Fibroblast of skin of left quadriceps (primary cell): Measurements from ENCODE around the gene DENND2A.
"Not testable (repeated sequence)": the region's sequence is repeated elsewhere in the genome, so short reads cannot be mapped to it uniquely, and the experiment has no call there.

Experiments
- DNase-seq, 2 experiments: peaks; one replicate each; pipeline ENCODE4 v3.0.0-alpha.2; 2013; ENCODE audit warnings: low read depth in 2 of 2

The DENND2A gene

GRCh38 chr7:140646931-140647647 is 6.5 kb upstream of the DENND2A start:
- no peak for DNase-seq

GRCh38 chr7:140645166-140645900 is 4.7 kb upstream of the DENND2A start:
- DNase-seq, result no peak

GRCh38 chr7:140644761-140645160 is 4.1 kb upstream of the DENND2A start:
- DNase-seq, result not testable (repeated sequence)

- DNase-seq, result no peak
These were observed 2.8 kb upstream of the DENND2A start for GRCh38 chr7:140643416-140643815.

GRCh38 chr7:140641524-140642195 is 1.0 kb upstream of the DENND2A start:
- DNase-seq, result no peak

DNA sequence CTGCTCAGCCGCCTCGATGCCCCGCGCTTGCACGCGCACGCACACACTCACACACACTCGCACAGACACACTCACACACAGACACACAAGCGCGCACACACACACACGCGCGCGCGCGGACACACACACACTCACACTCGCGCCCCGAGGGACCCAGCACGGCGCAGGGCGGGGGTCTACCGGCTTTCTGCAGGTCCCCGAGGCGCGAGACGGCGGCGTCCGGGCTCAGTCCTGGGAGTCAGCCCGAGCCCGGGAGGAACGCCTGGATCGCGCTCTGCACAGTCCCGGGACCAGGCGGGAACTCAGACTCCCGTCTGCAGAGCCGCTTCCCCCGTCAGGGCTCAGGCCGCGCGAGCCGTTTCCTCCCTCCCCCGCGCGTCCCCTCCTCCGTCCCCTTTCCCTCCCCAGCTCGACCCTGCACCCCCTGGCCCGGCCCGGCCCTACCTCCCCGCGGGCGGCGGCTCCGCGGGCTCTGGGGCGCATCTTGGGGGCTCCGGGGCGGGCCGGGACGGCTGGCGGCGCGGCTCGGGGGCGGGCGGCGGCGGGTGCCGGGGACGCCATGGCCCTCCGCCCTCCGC is 464 bp downstream of the DENND2A start:
- no peak for DNase-seq

- peak in 1 of 2 experiments; percentile 63 for DNase-seq
These were observed 1.1 kb downstream of the DENND2A start for GRCh38 chr7:140639366-140640053.

DNA sequence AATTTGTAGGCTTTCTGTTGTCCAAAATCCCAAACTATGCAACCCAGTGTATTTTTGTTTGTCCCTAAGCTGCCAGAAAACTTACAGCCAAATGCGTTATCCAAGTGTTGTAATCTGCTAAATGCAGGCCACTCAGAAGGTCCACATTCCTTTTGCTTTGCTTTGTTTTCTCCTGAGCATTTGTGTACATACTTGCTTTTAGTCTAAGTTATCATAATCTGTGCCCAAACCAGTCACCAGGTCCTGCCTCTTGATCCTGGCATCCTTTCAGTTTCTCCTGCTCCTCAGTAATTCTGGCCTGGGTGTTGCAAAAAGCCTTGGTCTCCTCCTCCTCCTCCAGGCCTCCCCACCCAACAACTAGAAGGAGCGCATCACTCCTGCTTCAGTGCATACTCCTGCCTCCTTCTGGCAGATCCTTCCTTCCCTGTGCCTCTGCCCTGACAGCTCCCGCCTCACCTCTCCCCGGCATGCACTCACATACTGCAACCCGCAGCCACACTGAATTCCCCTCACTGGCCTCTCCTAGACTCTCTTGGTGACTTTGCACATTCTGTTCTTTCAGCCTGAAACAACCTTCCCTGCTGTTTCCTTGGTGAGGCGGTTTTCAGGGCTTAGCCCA is 2.3 kb downstream of the DENND2A start:
- no peak for DNase-seq

DNA sequence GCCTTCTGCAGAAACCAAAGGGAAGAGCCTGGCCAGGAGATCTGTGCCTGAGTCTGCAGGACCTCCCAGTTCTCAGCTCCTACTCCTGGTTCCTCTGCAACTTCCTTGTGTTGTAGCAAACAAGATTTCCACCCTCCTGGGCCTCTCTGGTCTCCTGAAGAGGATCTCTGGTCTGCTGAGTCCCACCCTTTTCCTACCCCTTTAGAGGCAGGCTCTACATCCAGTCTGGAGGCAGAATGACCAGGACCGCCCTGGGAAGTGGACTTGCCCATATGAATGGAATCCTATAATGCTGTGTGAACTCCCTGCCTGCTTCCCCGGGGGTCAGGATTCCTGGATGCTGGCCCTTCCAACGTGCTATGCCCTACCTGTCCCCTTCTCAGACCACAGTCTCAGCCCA is 3.2 kb downstream of the DENND2A start:
- DNase-seq, result no peak

- DNase-seq, result no peak
These were observed 4.8 kb downstream of the DENND2A start for GRCh38 chr7:140635816-140636215.

- no peak for DNase-seq
These were observed 5.3 kb downstream of the DENND2A start for GRCh38 chr7:140635345-140635744.

DNA sequence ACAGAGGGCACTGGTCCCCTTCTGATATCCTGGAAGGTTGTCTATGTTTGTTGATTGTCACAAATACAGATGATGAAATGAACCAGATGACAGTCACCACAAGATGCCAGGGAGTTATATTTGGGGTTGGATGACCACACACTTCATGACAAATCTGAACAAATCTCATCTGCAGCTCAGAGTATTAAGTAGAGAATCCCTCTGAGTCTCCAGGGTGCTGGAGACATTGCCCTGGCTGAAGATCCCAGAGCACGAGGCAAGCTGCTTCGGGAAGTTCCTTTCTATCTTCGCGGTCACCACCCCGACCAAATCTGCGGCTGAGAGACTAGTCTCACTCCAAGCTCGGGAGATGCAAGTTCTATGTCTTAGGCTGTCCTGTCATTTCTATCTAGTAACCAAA is 9.0 kb downstream of the DENND2A start:
- no peak for DNase-seq

DNA sequence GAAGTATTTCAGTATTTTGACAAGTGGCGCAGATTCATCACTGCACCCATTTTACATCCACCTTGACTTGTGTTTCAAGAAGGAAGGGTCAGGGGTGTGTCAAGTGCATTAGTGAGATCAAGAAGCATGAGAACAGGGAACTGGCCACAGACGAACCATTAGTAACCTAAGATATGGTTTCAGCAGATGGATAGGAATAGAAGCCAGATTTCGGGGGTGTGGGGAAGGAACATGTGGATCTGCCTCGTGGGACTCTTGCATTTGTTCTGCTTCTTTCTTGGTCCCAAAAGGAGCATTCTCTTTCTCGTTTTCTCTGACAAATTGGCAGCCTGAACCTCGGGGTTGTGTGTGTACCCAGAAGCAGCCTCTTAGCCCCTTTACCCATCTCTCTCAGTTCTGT is 9.6 kb downstream of the DENND2A start:
- DNase-seq, result no peak

DNA sequence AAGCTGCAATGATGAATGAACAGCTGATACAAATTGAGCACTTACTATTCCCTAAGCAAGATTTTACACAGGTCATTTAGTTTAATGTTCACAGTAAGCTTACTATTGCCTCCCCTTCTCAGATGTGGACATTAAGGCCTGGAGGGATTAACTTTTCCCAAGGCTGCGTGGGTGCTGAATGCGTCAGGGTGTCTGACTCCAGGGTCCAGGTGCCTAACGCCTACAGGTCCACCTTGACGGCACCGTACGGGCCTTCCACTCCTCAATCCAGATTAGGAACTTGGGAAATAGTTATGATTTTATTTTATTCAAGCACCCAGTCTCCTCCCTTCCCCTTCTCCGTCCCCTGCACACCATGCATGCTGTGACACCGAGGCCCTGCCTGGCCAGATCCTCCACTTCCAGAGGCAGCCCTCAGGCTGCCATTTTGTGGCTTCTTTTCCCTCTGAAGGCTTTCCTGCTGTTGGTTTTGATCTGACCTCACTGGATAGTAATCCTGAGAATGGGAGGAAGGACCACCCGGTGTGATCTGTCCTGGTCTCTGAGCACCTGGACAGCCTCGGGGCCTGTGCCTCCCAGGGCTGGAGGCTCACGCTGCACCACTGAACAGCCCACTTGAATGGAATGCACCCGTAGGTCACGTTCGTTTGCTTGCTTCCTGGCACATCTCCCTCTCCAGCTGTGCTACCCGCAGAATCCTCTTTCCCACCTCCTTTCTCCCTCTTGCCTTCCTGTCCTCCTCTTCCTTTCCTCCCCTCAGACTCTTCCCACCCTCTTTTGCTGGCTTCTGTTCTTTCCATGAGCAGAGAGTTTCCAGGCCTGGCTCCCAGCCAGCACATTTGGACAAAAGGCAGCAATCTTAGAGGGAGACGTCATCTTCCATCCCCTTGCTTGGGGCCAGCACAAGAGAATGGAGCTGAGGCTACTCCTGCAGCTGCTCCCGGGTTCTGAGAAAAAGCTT is 14.4 kb downstream of the DENND2A start:
- peak; percentile 98 for DNase-seq

DNA sequence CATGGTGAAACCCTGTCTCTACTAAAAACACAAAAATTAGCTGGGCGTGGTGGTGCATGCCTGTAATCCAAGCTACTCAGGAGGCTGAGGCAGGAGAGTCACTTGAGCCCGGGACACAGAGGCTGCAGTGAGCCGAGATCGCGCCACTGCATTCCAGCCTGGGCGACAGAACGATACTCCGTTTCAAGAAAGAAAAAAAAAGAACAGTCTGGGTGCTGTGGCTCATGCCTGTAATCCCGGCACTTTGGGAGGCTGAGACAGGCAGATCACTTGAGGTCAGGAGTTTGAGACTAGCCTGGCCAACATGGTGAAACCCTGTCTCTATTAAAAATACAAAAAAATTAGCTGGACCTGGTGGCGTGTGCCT is 15.4 kb downstream of the DENND2A start:
- DNase-seq, result not testable (repeated sequence)

DNA sequence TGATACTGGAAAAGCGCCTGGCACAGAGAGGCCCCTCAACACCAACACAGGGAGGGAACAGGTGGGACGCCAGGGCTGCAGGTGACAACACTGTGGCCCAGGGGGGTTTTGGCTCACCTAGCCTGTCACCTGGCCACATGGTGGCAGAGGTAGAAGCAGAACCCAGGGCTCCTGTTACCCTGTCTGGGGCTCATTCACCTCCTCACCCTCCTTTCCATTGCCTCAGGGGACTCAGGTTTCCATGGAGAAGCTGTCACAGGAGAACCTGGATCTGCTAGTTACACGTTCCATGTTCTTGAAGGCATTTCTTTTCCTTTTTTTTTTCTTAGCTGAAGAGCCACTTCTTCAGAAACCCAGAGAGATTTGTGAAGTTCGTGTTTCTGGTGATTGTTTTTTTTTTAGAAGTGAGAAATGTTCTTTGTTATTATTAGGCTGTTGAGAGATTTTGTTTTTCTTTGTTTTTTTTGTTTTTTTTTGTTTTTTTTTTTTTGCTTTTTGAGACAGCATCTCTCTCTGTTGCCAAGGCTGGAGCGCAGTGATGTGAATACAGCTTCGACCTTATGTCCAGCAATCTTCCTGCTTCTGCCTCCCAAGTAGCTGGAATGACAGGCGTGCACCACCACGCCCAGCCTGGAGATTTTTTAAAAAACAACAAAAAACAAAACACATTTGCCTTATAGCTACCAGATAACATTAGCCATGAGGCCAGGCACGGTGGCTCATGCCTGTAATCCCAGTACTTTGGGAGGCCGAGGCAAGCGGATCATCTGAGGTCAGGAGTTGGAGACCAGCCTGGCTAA is 16.0 kb downstream of the DENND2A start:
- no peak for DNase-seq

GRCh38 chr7:140623980-140624379 is 16.6 kb downstream of the DENND2A start:
- no peak for DNase-seq

GRCh38 chr7:140621401-140622021 is 19.1 kb downstream of the DENND2A start:
- no peak for DNase-seq

- DNase-seq, result not testable (repeated sequence)
These were observed 20.6 kb downstream of the DENND2A start for GRCh38 chr7:140619915-140620510.
